Activated T-helper 17 cell treated with anti-CD3 and anti-CD28 coated beads, Interleukin-2, amount 50 U/mL, for 72 hours (primary cell): ENCODE measurements around the gene SORD. TPM values are rescaled to one million over a fixed set of nuclear protein-coding genes. Genes with fewer than 3 reads are reported as not detected.
"Not testable (repeated sequence)": the region's sequence is repeated elsewhere in the genome, so short reads cannot be mapped to it uniquely, and the experiment has no call there.

ENCODE experiments used
- ATAC-seq: fragments of 150-1000 bp; cut with Tn5 transposase; replicated peaks from 2 replicates; pipeline ENCODE4 v1.10.0; 2021; ENCODE audit warnings: mild to moderate bottlenecking, moderate library complexity
- H3K27ac Mint-ChIP-seq: one replicate; pipeline ENCODE4 v1.8.0; 2022; ENCODE audit warnings: mixed read lengths
- H3K27me3 Mint-ChIP-seq: one replicate; pipeline ENCODE4 v1.8.0; 2022; ENCODE audit warnings: mixed read lengths
- H3K36me3 Mint-ChIP-seq: one replicate; pipeline ENCODE4 v1.8.0; 2022; ENCODE audit warnings: low read depth, mild to moderate bottlenecking, mixed read lengths
- H3K4me1 Mint-ChIP-seq: one replicate; pipeline ENCODE4 v1.8.0; 2022; ENCODE audit warnings: mixed read lengths
- H3K4me3 Mint-ChIP-seq: one replicate; pipeline ENCODE4 v1.8.0; 2022; ENCODE audit warnings: mild to moderate bottlenecking, mixed read lengths
- H3K9me3 Mint-ChIP-seq: one replicate; pipeline ENCODE4 v1.8.0; 2022; ENCODE audit warnings: mixed read lengths
- total RNA-seq, 2 donors: library from RNA; stranded (reverse); gene quantifications; one replicate each; pipeline ENCODE4 v1.2.3, GENCODE V29; 2022

Gene SORD
- total RNA-seq, 2 donors from 2014 or later = 15.2 to 15.6 TPM

DNA sequence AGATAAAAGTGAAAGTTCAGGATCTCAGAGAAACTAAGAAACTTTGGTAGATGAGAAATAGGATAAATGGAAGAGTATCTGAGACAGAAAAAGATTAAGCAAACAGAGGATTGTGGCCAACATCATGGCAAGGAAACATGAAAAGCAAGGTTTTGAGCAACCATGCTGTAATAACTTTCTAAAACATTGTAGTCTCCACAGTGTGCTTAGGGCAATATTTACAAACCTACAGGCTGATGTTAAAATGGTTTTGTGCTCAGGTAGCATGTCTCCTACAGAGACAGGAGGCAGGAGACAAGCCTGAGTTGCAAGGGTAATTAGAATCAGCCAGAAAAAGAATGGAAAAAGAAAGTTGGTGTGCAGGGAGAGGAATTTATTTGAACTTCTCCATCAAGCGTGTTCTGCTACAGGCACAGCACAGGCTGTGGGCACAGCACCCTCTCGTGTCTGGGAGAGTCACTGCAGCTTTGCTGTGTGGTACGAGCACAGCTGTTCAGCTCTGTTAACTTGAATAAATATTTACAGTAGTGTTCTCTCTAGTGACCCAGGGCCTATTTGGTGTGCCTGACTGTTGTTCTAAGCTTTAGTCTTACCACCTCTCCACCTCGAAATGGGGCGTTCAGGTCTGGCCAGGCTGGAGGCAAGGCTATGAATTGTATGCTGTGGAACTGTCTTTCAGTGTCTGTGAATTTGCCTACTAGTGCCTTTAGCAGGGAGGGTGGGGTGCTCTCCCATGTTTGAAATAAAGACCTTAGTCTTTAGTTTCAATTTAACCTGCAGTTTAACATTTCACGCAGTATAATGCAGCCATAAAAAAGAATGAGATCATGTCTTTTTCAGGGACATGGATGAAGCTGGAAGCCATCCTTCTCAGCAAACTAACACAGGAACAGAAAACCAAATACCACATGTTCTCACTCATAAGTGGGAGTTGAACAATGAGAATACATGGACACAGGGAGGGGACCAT is 14.1 kb downstream of the SORD start:
- H3K27ac Mint-ChIP-seq = not testable (repeated sequence)
- ATAC-seq = peak; percentile 83

DNA sequence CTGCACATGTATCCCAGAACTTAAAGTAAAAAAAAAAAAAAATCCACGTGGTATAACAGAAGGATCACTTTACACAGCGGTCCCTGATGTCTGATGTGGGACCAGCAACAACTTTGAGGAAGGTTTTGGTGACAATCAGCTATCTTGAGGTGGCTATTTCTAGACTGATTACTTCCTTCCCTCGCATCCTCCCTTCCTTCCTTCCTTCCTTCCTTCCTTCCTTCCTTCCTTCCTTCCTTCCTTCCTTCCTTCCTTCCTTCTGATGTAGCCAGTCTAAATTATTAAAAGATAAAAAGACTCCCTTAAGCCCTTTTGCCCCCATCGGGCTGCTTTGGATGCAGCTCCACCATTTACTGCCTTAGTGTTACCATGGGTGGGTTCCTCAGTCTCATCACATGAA is 14.9 kb downstream of the SORD start:
- H3K27me3 Mint-ChIP-seq = no peaks in the 10 kb centered on the region
- no peak overlapping the region for H3K4me3 Mint-ChIP-seq
- ATAC-seq = no peak
- H3K4me1 Mint-ChIP-seq = no peaks in the 10 kb centered on the region
- H3K36me3 Mint-ChIP-seq = peaks cover 6% of the 10 kb centered on the region
- no peaks in the 10 kb centered on the region for H3K9me3 Mint-ChIP-seq
- no peak overlapping the region for H3K27ac Mint-ChIP-seq

More for the DNA sequence above, 14.1 kb downstream of the SORD start:
- not testable (repeated sequence) for H3K4me3 Mint-ChIP-seq, H3K27me3 Mint-ChIP-seq, H3K4me1 Mint-ChIP-seq, H3K9me3 Mint-ChIP-seq, H3K36me3 Mint-ChIP-seq

DNA sequence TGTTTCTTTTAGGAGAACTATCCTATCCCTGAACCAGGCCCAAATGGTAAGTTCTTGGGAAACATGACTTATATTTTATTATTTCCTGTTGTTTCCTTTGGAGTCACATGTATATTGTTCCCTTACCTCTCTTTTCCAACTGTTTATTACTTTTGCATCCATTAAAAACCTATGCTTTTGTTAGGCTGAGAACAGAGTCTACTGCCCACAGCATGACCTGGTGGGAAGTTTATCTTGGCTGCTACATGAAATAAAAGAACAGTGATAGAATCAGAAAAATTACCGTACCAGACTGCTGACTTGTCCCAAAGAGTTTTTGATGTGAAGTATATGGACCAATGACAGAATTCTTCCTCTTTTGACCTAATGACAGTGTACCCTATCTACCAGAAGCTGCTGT is 17.4 kb downstream of the SORD start:
- ATAC-seq, H3K27ac Mint-ChIP-seq, H3K4me3 Mint-ChIP-seq, H3K4me1 Mint-ChIP-seq, H3K27me3 Mint-ChIP-seq, H3K9me3 Mint-ChIP-seq: not testable (repeated sequence)
- peaks cover 13% of the 10 kb centered on the region for H3K36me3 Mint-ChIP-seq

DNA sequence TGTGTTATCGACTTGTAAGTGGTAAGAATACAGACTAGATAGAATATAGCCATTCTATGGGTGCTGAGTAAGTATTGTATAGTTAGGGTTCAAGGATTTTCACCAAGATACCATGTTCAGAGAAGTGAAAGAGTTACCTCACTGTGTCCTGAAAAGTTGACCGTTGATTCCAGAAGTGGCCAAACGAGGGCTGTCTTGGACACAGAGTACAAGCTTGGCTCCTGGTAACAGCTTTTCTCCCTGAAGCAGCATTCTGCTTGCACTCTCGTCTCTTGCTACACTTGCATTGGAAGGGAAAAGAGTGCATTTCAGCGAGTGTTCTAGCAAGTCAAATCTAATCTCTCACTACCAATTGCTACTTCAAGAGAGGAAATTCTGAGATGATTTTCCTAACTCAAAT is 18.5 kb downstream of the SORD start:
- not testable (repeated sequence) for H3K27me3 Mint-ChIP-seq, H3K27ac Mint-ChIP-seq, H3K9me3 Mint-ChIP-seq, H3K4me1 Mint-ChIP-seq, ATAC-seq, H3K4me3 Mint-ChIP-seq, H3K36me3 Mint-ChIP-seq

- H3K27ac Mint-ChIP-seq, H3K4me1 Mint-ChIP-seq, H3K4me3 Mint-ChIP-seq, H3K27me3 Mint-ChIP-seq, H3K9me3 Mint-ChIP-seq, ATAC-seq: not testable (repeated sequence)
- peaks cover 14% of the 10 kb centered on the region for H3K36me3 Mint-ChIP-seq
Measured at GRCh38 chr15:45042859-45043258, 19.9 kb downstream of the SORD start.

DNA sequence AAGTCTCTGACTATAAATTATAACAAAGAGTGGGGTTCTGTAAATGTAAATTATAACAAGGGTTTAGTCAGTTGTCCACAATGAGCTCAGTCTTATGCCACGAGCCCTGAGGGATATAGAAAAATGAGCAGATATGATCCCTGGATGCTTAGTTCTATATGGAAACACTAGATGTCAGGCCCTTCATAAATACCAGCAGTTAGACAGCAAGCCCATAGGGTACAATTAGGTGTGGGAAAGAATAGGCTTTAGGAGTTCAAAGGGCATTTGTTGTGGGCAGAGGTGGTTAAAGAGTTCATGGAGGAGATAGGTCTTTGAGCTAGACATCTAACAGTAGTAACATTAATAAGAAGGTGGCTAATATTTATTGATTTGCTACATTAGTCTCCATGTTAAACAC is 21.3 kb downstream of the SORD start:
- not testable (repeated sequence) for ATAC-seq, H3K9me3 Mint-ChIP-seq, H3K4me3 Mint-ChIP-seq, H3K27me3 Mint-ChIP-seq, H3K27ac Mint-ChIP-seq, H3K4me1 Mint-ChIP-seq
- peaks cover 28% of the 10 kb centered on the region for H3K36me3 Mint-ChIP-seq

DNA sequence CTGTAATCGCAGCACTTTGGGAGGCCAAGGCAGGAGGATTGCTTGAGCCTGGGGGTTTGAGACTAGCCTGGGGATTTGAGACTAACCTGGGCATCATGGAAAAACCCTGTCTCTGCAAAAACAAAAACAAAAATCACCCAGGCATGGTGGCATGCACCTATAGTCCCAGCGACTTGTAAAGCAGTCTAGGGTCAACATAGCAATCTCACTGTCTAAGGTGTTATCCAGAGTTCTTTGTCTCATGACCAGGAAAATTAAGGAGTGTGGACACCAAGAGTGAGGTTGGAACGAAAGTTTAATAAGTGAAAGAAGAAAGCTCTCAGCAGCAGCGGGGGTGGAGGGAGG is 25.4 kb downstream of the SORD start:
- H3K4me3 Mint-ChIP-seq, H3K4me1 Mint-ChIP-seq, H3K27ac Mint-ChIP-seq, ATAC-seq, H3K9me3 Mint-ChIP-seq, H3K27me3 Mint-ChIP-seq: not testable (repeated sequence)
- peaks cover 64% of the 10 kb centered on the region for H3K36me3 Mint-ChIP-seq

DNA sequence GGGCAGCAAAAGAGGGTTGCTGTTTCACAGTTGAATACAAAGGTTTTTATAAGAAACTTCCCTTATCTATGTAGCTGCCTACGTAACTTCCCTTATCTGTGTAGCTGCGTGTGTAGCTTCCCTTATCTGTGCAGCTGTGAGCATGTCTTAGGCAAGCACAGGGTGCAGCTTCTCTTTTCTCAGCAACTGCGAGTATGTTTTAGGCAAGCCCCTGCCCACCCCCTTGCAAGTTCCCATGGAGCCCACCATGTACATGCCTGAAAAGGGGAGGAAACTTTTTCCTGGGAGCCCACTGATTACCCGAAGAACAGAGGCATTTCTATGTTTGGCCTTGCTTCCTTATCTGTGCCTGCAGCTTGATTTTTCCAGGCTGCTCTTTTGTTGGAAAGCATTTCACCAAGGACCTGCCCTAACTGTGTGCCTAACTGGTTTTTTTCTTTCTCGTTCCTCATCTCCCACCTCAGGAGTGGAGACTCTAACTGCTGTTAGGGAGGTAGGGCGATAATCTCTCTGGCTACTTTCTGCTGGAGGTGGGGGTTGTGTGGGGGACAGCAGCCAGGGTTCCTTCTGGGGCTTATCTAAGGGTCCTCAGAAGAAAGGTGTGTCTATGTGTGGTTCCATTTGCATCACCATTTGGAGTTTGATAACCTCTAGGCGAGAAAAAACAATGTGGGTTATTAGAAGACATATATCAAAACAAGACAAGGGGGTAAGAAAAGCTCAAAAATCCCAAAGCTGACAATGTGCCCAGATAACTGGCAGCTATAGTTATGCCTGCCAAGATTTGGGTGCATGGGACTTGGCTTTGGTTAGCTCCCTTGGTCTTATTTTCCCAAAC is 26.0 kb downstream of the SORD start:
- peaks cover 65% of the 10 kb centered on the region for H3K36me3 Mint-ChIP-seq
- no peaks in the 10 kb centered on the region for H3K9me3 Mint-ChIP-seq
- ATAC-seq = no peak

GRCh38 chr15:45050587-45050986 is 27.6 kb downstream of the SORD start:
- H3K9me3 Mint-ChIP-seq = no peaks in the 10 kb centered on the region

More for the DNA sequence above, 26.0 kb downstream of the SORD start:
- Mint-ChIP-seq H3K4me1 (no peaks in the 10 kb centered on the region), H3K27ac (no peak overlapping the region), H3K27me3 (no peaks in the 10 kb centered on the region), H3K4me3 (no peak overlapping the region)

DNA sequence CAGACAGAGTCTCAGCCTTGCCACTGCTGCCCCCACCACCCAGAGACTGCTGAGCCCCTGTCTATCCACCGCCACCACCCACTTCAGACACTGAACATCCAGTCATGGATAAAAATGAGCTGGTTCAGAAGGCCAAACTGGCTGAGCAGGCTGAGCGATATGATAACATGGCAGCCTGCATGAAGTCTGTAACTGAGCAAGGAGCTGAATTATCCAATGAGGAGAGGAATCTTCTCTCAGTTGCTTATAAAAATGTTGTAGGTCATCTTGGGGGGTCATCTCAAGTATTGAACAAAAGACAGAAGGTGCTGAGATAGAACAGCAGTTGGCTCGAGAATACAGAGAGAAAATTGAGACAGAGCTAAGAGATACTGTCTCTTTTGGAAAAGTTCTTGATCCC is 29.7 kb downstream of the SORD start:
- peaks cover 52% of the 10 kb centered on the region for H3K36me3 Mint-ChIP-seq
- not testable (repeated sequence) for H3K9me3 Mint-ChIP-seq, H3K4me1 Mint-ChIP-seq, H3K4me3 Mint-ChIP-seq, H3K27ac Mint-ChIP-seq, H3K27me3 Mint-ChIP-seq, ATAC-seq

More at GRCh38 chr15:45050587-45050986, 27.6 kb downstream of the SORD start:
- Mint-ChIP-seq H3K4me1 (no peaks in the 10 kb centered on the region), H3K36me3 (peaks cover 55% of the 10 kb centered on the region), H3K4me3 (no peak overlapping the region), H3K27ac (no peak overlapping the region), H3K27me3 (no peaks in the 10 kb centered on the region)
- no peak for ATAC-seq

DNA sequence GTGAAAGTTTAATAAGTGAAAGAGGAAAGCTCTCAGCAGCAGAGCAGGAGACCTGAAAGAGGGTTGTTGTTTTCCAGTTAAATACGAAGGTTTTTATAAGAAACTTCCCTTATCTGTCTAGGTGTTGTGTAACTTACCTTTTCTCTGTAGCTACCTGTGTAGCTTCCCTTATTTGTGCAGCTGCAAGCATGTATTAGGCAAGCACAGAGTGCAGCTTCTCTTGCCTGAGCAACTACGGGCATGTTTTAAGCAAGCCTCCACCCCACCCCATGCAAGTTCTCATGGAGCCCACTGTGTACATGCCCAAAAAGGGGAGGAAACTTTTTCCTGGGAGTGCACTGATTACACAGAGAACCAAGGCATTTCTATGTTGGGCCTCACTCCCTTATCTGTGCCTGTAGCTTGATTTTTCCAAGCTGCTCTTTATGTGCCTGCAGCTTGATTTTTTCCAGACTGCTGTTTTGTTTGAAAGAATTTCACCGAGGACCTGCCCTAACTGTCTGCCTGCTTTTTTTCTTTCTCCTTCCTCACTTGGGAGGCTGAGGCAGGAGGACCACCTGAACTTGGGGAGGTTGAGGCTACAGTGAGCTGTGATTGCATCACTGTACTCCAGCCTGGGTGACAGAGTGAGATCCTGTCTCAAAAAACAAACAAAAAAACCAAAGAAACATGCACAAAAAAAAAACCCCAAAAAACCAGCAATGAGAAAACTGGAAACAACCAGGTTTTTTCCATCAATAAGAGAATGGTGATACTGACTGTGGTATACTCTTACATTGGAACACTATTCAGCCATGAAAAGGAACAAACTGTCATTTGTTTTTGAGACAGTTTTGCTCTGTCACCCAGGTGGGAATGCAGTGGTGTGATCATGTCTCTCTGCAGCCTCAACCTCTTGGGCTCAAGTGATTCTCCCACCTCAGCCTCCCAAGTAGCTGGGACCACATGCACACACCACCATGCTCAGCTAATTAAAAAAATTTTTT is 36.0 kb downstream of the SORD start:
- H3K4me1 Mint-ChIP-seq, H3K9me3 Mint-ChIP-seq, H3K27me3 Mint-ChIP-seq, H3K36me3 Mint-ChIP-seq, H3K4me3 Mint-ChIP-seq, H3K27ac Mint-ChIP-seq, ATAC-seq: not testable (repeated sequence)

DNA sequence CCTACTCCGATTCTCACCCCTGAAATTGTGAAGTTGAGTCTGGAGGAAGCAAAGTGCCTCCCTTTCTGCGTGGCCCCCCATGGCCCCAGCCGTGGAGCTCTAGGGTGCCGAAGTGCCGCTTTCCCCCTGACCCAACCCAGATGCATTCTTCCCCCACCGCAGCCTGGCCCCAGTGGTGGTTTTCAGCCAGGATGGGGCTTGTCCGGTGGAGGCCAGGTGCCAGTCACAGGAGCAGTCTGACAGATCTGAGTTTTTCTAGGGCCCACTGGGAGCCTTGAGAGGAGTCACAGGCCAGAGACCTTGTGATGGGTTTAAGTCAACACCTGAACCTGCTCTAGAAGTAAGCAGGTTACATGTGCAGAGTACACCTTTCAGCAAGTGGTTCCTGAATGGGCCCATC is 39.3 kb downstream of the SORD start:
- H3K4me3 Mint-ChIP-seq, H3K9me3 Mint-ChIP-seq, H3K27me3 Mint-ChIP-seq, ATAC-seq, H3K27ac Mint-ChIP-seq, H3K4me1 Mint-ChIP-seq: not testable (repeated sequence)
- H3K36me3 Mint-ChIP-seq = peaks cover 15% of the 10 kb centered on the region

GRCh38 chr15:45064386-45064785 is 41.4 kb downstream of the SORD start:
- Mint-ChIP-seq H3K9me3 (no peaks in the 10 kb centered on the region), H3K36me3 (peaks cover 32% of the 10 kb centered on the region), H3K27me3 (no peaks in the 10 kb centered on the region), H3K27ac (no peak overlapping the region), H3K4me1 (peaks cover 6% of the 10 kb centered on the region), H3K4me3 (no peak overlapping the region)
- ATAC-seq = no peak

- H3K9me3 Mint-ChIP-seq, H3K4me3 Mint-ChIP-seq, H3K27ac Mint-ChIP-seq, H3K4me1 Mint-ChIP-seq, ATAC-seq, H3K27me3 Mint-ChIP-seq: not testable (repeated sequence)
- peaks cover 27% of the 10 kb centered on the region for H3K36me3 Mint-ChIP-seq
Measured at GRCh38 chr15:45069942-45070360, 47.0 kb downstream of the SORD start.
